H7 (cell line): ENCODE data around the gene RALB. TPM values are rescaled to one million over a fixed set of nuclear protein-coding genes. Genes with fewer than 3 reads are reported as not detected.
A peak's percentile ranks its signal among the peaks of the same experiment; 100 is the strongest.

Experiments used
- DNase-seq: peaks from one replicate; pipeline ENCODE4 v3.0.0; 2012
- H3K27me3 ChIP-seq: 2 replicates; pipeline ENCODE4 v1.6.0; 2011; ENCODE audit warnings: mild to moderate bottlenecking, low read length; ENCODE audit not compliant: control insufficient read depth, insufficient read depth
- H3K36me3 ChIP-seq: replicated peaks from 2 replicates; pipeline ENCODE4 v1.5.1; 2011; ENCODE audit warnings: low read length; ENCODE audit not compliant: control insufficient read depth, insufficient read depth
- H3K4me3 ChIP-seq: 2 replicates; pipeline ENCODE4 v1.5.1; 2011; ENCODE audit warnings: low read depth, mild to moderate bottlenecking, control low read depth, low read length, moderate library complexity; ENCODE audit not compliant: insufficient read depth
- total RNA-seq: library from RNA; depleted of rRNA; stranded (reverse); fragments of >200 nt; shearing (Covaris generic); gene quantifications from 2 replicates; pipeline ENCODE4 v1.2.3, GENCODE V29; 2014

The RALB gene
- total RNA-seq, 1 experiment from 2014 or later: 13.5 TPM

DNA sequence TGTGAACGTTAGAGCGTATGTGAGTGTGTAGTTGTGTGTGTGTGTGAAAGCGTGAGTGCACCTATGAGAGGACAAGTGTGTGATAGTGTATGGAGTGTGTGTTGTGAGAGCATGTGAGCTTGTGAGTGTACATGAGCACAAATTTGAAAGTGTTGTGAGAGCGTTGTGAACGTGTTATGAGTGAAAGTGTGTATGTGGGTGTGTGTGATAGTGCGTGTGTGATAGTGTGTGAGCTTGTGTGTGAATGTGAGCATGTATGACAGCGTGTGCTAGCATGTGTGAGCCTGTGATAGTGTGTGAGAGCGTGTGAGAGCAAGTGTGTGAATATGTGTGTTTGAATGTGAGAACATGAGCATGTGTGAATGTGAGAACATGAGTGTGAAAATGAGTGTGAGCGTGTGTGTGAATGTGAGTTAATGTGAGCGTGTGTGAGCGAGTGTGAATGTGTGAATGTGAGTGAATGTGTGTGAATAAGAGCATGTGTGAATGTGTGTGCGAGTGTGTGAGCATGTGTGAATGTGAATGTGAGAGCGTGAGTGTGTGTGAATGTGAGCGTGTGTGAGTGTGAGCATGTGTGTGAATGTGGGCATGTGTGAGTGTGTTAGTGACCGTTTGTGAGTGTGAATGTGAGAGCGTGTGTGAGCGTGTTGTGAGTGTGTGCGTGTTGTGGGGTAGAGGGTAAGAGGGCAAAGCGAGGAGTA is 25.0 kb downstream of the RALB start:
- no peak overlapping the region for H3K4me3 ChIP-seq
- DNase-seq: no peak
- no peaks in the 10 kb centered on the region for H3K27me3 ChIP-seq
- H3K36me3 ChIP-seq: no peaks in the 10 kb centered on the region

DNA sequence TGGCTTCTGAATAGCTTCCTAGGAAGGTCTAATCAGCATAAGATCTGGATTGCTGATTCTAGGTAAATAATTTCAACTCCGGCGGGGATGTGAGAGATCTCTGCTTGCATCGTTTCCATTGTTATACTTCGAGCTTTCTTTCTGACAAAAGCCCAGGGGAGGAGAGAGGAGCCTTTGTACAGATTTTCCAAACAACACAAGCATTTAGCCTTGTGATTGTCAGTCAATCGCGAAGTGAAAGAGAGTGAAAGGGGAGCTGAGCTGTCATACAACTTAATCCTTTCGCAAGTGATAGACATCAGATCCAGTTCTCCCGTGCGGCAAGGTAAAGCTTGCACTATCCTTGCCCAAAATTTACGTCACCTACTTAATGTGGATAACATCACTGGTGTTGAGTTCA is 26.2 kb downstream of the RALB start:
- H3K27me3 ChIP-seq: no peaks in the 10 kb centered on the region

DNA sequence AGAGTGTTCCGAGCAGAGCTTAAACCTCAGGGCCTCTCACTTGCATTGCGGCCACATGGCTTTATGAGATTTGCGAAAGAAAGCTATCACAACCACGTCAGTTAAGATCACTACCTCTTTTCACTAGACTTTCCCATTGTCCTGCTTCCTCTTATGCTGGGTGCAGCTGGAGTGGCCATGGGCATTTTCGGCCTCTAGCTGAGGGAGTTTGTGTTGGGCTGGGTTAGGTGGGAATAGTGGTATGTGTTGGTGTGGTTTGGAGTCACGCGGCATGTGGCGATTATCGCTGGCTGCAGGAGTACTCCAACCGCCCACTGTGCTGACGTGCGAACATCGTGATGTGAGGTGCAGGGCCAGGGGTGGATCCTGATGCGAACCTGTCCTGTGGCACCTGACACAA is 27.1 kb downstream of the RALB start:
- no peaks in the 10 kb centered on the region for H3K27me3 ChIP-seq
- no peaks in the 10 kb centered on the region for H3K36me3 ChIP-seq
- no peak overlapping the region for H3K4me3 ChIP-seq
- DNase-seq: no peak

More for the DNA sequence above, 26.2 kb downstream of the RALB start:
- Histone ChIP-seq H3K4me3 (no peak overlapping the region), H3K36me3 (no peaks in the 10 kb centered on the region)
- no peak for DNase-seq

DNA sequence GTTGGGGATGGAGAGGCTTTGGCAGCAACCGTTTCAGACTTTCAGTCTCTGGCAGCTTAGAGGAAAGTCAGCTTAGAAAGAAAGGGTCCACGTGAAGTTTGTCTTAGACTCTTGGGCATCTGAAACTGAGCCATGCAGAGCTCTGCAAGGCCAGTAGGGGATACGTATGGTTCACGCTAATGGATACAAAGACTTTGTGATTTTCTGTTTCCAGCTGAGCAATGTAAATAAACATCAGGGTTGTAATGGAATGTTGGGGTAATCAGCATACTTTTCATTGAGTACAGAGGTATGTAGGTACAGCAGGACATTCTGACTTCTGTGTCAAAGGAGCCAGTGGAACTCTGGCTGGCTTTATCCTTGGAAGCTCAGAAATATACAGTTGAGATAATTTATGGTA is 31.0 kb downstream of the RALB start:
- DNase-seq: peak; percentile 75
- Histone ChIP-seq H3K36me3 (no peaks in the 10 kb centered on the region), H3K4me3 (no peak overlapping the region), H3K27me3 (no peaks in the 10 kb centered on the region)

DNA sequence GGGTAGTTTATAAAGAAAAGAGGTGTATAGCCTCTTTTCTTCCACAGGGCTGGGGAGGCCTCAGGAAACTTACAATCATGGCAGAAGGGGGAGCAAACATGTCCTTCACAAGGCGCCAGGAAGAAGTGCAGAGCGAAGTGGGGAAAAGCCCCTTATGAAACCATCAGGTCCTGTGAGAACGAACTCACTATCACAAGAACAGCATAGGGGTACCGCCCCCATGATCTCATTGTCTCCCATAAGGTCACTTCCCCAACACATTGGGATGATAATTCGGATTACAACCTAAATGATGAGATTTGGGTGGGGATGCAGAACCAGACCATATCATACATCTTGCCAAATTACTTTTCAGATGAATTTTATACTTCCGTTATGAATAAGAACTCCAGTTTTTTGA is 32.4 kb downstream of the RALB start:
- H3K4me3 ChIP-seq: no peak overlapping the region
- no peaks in the 10 kb centered on the region for H3K36me3 ChIP-seq
- no peak for DNase-seq
- H3K27me3 ChIP-seq: no peaks in the 10 kb centered on the region

DNA sequence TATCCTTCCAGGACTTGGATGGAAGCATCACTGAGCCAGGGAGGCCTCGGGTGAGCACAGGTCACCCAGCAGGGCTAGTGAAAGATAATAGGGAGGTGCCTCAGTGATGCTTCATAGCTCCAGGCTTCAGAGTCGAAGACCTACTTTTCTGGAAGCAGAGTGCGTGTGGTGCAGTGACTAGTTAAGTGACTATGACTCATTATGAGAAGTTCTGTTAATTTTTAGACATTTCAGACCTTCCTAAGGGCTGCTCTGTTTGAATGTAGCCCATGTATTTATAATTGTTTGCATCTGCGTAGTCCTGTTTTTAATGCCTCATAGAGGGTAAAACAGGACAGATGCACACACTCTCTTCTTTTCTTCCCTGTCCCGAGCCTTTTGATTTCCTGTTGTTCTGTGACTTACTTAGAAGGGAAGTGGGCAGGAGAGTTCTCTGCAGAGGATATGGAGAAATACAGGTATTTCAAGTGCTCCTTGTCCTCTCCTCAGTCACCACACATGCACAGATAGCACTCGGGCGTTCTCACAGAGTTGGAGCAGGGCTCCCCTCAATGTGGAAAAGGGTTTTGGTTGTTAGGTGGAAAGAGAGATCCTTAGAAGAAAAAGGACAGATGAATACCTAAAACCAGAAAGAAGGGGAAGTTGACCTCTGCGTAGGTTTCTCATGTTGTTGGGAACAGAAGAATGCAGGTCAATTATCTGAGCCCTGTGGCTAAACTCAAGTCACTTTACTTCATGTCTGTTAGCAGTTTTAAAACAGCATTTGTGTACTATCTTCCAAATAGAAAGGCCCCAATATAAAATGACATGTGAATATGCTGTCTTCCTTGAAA is 34.7 kb downstream of the RALB start:
- H3K36me3 ChIP-seq: no peaks in the 10 kb centered on the region
- no peak overlapping the region for H3K4me3 ChIP-seq
- no peak for DNase-seq
- no peaks in the 10 kb centered on the region for H3K27me3 ChIP-seq

DNA sequence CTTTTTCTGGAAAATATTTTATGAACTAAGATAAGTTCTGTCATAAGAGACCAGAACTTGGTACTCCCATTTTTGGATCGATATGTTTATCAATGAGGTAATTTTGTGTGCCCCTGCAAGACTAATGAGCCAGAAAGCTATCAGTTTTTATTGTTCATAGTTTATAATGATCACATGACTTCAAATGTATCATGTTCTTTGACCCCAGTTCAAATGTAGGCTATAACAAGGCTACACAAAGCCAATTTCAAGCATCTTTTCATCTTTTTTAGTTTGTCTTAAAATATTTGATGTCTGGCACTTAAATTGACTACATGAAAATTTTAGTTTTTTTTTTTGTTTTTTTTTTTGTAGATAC is 35.3 kb downstream of the RALB start:
- Histone ChIP-seq H3K36me3 (no peaks in the 10 kb centered on the region), H3K27me3 (no peaks in the 10 kb centered on the region), H3K4me3 (no peak overlapping the region)
- DNase-seq: no peak

DNA sequence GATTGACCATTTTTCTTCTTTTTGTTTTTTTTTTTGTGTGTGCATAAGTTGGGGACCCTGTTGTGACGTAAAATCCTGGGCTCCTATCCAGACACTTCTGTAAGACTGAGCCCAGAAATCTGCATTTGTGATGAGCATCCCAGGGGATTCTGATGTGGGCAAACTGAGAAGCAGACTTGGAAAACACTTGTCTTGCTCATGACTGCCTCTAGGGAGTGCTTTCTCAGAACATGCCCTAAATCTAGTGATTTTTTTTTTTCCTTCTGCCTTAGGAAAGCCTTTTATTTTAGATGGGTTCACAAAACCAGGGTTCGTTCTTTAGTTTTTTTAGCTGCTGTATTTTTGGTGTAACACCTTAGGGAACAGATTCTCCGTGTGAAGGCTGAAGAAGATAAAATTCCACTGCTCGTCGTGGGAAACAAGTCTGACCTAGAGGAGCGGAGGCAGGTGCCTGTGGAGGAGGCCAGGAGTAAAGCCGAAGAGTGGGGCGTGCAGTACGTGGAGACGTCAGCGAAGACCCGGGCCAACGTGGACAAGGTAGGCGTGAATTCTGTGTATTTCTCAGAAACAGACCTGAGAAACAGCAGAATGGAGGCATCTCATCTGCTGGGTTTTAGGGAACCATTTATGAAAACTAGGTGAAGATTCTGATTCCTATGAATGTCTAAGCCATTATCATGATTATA is 36.7 kb downstream of the RALB start:
- Histone ChIP-seq H3K4me3 (no peak overlapping the region), H3K36me3 (no peaks in the 10 kb centered on the region), H3K27me3 (no peaks in the 10 kb centered on the region)
- no peak for DNase-seq

DNA sequence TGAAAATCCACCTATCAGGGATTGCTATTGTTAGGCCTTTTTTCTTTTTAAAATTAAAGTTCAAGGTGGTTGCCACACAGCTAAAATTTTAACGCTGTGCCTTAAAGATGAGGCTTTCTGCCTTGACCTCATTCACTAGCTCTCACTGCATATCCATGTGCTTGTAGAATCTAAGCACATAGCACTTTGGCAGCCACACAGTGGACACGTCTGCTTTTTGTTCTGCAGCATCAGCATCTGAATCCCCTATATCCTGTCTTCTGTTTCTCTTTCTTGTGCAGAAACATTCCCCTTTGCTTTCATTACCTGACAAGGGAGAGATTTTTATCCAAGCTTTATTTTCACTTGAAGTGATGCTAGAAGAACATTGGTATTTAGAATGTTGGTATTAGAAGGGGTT is 38.1 kb downstream of the RALB start:
- no peaks in the 10 kb centered on the region for H3K27me3 ChIP-seq
- H3K36me3 ChIP-seq: no peaks in the 10 kb centered on the region
- DNase-seq: no peak
- H3K4me3 ChIP-seq: no peak overlapping the region

DNA sequence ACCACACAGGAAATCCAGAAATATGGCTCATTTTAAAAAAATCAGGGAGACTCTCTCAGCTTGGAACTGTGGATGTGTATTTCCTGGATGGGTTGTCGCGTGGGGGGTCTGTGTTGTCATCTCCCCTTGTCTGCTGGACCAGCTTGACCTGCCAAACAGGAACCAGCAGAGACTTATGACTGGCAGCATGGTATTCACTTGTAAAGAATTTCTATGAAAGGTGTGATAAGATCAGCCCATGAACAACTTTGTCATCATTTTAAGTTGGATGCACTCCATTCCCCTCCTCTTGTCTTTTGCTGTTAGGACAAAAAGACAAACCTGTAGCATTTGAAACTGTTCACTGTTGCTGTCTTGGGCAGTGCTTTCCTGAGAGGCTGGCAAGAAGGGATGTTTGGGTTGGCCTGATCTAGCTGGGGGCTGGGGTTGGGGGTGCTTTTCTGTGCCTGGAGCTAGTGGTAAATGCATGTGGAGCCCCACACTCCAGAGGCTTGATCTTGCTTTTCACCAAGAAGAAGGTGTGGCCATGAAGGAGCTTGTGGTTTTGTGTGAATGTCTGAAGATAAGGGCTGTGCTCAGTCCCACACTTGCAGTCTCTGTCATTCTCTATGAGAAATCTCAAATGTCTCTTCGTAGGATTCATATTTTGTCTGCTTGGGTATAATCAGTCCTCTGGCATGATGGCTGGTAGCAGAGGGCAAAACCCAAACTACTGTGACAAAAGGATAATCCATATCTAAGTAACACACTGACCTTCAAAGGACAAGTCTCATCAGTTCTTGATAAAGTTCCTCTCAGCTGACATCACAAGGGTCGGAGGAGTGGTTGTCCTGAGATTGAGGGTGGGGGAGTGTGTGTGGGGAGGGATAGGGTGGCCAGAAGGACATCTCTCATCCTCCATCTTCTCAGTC is 39.0 kb downstream of the RALB start:
- Histone ChIP-seq H3K36me3 (no peaks in the 10 kb centered on the region), H3K4me3 (no peak overlapping the region), H3K27me3 (no peaks in the 10 kb centered on the region)
- no peak for DNase-seq

DNA sequence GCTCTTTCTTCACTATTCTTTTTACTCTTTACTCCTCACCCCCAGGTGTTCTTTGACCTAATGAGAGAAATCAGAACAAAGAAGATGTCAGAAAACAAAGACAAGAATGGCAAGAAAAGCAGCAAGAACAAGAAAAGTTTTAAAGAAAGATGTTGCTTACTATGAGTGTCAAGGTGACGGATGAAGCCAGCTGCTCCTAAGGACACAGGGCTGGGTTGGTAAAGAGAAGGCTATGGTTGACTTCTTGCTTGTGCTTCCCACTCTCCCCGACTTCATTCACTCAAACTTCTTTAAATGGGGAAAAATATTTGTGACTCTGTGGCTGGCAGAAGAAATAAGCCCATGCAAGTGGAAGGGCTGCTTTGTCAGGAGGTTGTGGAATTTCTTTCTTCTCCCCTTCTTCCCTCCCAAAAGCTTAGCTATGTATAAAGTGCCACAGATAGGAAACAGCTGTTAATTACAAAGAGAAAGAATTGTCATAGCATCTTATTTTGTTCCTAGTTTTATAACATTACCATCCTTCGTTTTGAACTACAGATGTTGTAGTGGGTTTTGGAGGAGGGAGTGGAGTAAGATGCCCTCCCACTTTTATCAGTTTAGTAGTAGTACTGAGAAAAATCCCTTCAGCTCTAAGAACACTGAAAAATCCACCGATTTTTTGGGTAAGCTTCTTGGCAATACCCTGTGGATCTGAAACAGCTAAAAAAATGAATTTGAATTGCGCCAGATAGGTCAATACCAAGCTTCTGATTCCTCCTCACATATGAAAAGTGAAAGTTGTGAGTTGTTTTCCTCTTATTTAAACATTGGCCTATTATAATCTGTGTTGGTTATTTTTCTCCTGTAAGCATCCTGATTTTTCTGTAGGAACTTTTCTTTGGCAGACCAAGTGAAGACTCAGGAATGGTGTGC is 40.7 kb downstream of the RALB start:
- Histone ChIP-seq H3K27me3 (no peaks in the 10 kb centered on the region), H3K36me3 (no peaks in the 10 kb centered on the region), H3K4me3 (no peak overlapping the region)
- no peak for DNase-seq

DNA sequence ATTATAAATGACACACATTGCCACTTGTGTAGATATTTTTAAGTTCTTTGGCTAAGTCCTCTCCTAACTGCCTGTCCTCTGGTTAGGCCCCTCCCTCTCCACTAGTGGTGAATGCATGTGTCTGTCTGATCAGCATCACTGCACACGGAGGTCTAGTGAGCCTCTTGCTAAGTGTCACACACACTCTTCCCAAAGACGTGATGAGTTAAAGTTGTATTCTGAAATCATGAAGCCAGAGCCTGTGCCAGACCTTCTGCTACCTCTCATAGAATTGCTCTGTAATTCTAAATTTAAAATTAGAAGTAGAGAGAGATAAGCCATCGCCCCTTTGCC is 41.3 kb downstream of the RALB start:
- Histone ChIP-seq H3K36me3 (no peaks in the 10 kb centered on the region), H3K4me3 (no peak overlapping the region), H3K27me3 (no peaks in the 10 kb centered on the region)
- no peak for DNase-seq

DNA sequence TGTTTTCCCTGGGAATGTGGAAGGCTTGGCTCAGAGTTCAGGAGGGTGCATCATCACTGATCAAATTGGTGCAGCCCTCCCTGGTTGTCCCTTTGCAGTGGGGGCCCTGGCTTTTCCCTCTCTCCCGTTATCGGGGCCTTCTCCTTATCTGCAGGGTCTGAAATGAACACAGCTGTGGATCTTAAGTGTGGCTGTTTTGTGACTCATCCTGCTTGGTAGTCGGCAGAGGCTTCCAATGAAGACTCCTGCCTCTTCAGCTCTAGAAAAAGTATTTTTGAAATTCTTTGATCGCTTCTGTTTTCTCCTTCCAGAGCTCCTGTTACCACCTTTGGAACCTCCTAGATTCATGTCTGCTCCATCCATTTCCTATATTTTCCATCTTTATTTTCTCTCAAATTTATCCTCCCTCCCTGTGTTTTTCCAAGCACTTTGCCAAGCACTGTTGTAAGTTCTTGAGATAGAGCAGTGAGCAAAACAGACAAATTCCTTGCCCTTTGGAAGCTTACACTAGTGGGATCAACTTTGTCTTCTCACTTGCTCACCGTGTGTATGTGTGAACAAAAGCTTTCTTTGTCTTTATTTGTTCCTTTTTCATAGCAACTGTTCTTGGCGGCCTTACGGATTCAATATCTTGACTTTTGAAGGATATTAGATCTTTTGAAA is 45.7 kb downstream of the RALB start:
- H3K36me3 ChIP-seq: no peaks in the 10 kb centered on the region
- H3K27me3 ChIP-seq: no peaks in the 10 kb centered on the region
- DNase-seq: no peak
- no peak overlapping the region for H3K4me3 ChIP-seq
